ENCODE results near the gene TMEM191B. TPM values are rescaled to one million over a fixed set of nuclear protein-coding genes. Genes with fewer than 3 reads are reported as not detected.
"Not testable (repeated sequence)": the region's sequence is repeated elsewhere in the genome, so short reads cannot be mapped to it uniquely, and the experiment has no call there.

TMEM191B gene
- total and polyA plus RNA-seq, 7 experiments from 2014 or later = 1.0 to 4.2 (median 2.5) TPM; not detected in 2

- H3K9me3 Mint-ChIP-seq; DNase-seq; H3K36me3 ChIP-seq (ENCODE audit: control insufficient read depth in 2 of 3, insufficient read depth in 3 of 3, low read length in 3 of 3); H3K27ac ChIP-seq (ENCODE audit: low read depth, low read length); H3K4me1 ChIP-seq (ENCODE audit: control insufficient read depth in 2 of 2, insufficient read depth in 2 of 2, low read length in 2 of 2); H3K27me3 ChIP-seq (ENCODE audit: control insufficient read depth in 2 of 2, insufficient read depth in 2 of 2, low read length in 2 of 2); H3K27me3 Mint-ChIP-seq; H3K4me3 ChIP-seq (ENCODE audit: low read length); H3K4me3 Mint-ChIP-seq; H3K36me3 Mint-ChIP-seq; H3K4me1 Mint-ChIP-seq; H3K27ac Mint-ChIP-seq; intact Hi-C loops (cut with micrococcal nuclease); POLR2A ChIA-PET; CTCF ChIA-PET; H3K9me3 ChIP-seq (ENCODE audit: control insufficient read depth in 2 of 3, low read length in 3 of 3): not testable (repeated sequence)
- peak; percentile 33 for ATAC-seq
Observed at GRCh38 chr22:18523328-18523727, 4.3 kb upstream of the TMEM191B start.

GRCh38 chr22:18528597-18529415, 1.2 kb downstream of the TMEM191B start:
- CTCF ChIA-PET = not testable (repeated sequence)

GRCh38 chr22:18529416-18530145, 2.0 kb downstream of the TMEM191B start:
- H3K9me3 ChIP-seq (ENCODE audit: control insufficient read depth in 2 of 3, low read length in 3 of 3); H3K36me3 ChIP-seq (ENCODE audit: control insufficient read depth in 2 of 3, insufficient read depth in 3 of 3, low read length in 3 of 3); H3K9me3 Mint-ChIP-seq; H3K4me3 Mint-ChIP-seq; H3K27me3 Mint-ChIP-seq; H3K4me3 ChIP-seq (ENCODE audit: low read length); intact Hi-C loops (cut with micrococcal nuclease); H3K4me1 Mint-ChIP-seq; H3K27ac ChIP-seq (ENCODE audit: low read depth, low read length); H3K27ac Mint-ChIP-seq; H3K36me3 Mint-ChIP-seq; CTCF ChIA-PET; ATAC-seq; H3K4me1 ChIP-seq (ENCODE audit: control insufficient read depth in 2 of 2, insufficient read depth in 2 of 2, low read length in 2 of 2); POLR2A ChIA-PET; H3K27me3 ChIP-seq (ENCODE audit: control insufficient read depth in 2 of 2, insufficient read depth in 2 of 2, low read length in 2 of 2): not testable (repeated sequence)
- peak in 1 of 9 donors; percentile 4 for DNase-seq

More at GRCh38 chr22:18528597-18529415, 1.2 kb downstream of the TMEM191B start:
- peak; percentile 90 for ATAC-seq
- intact Hi-C loops (cut with micrococcal nuclease); H3K36me3 Mint-ChIP-seq; H3K9me3 Mint-ChIP-seq; H3K27me3 ChIP-seq (ENCODE audit: control insufficient read depth in 2 of 2, insufficient read depth in 2 of 2, low read length in 2 of 2); H3K36me3 ChIP-seq (ENCODE audit: control insufficient read depth in 2 of 3, insufficient read depth in 3 of 3, low read length in 3 of 3); POLR2A ChIA-PET; H3K27ac ChIP-seq (ENCODE audit: low read depth, low read length); H3K9me3 ChIP-seq (ENCODE audit: control insufficient read depth in 2 of 3, low read length in 3 of 3); H3K4me1 Mint-ChIP-seq; H3K4me1 ChIP-seq (ENCODE audit: control insufficient read depth in 2 of 2, insufficient read depth in 2 of 2, low read length in 2 of 2); H3K4me3 ChIP-seq (ENCODE audit: low read length); H3K27me3 Mint-ChIP-seq: not testable (repeated sequence)
- DNase-seq = peak; percentile 66 to 92 (median 81)
- Mint-ChIP-seq H3K4me3 (peak overlapping the region in 2 of 10 donors; percentile 79 to 84), H3K27ac (peak overlapping the region in 3 of 9 donors; percentile 68 to 96 (median 74))

GRCh38 chr22:18533633-18534032, 6.0 kb downstream of the TMEM191B start:
- H3K4me1 Mint-ChIP-seq; H3K27me3 ChIP-seq (ENCODE audit: control insufficient read depth in 2 of 2, insufficient read depth in 2 of 2, low read length in 2 of 2); CTCF ChIA-PET; H3K4me1 ChIP-seq (ENCODE audit: control insufficient read depth in 2 of 2, insufficient read depth in 2 of 2, low read length in 2 of 2); H3K9me3 Mint-ChIP-seq; DNase-seq; intact Hi-C loops (cut with micrococcal nuclease); H3K4me3 Mint-ChIP-seq; H3K4me3 ChIP-seq (ENCODE audit: low read length); H3K9me3 ChIP-seq (ENCODE audit: control insufficient read depth in 2 of 3, low read length in 3 of 3); H3K27ac Mint-ChIP-seq; ATAC-seq; H3K27ac ChIP-seq (ENCODE audit: low read depth, low read length); POLR2A ChIA-PET; H3K36me3 ChIP-seq (ENCODE audit: control insufficient read depth in 2 of 3, insufficient read depth in 3 of 3, low read length in 3 of 3); H3K36me3 Mint-ChIP-seq; H3K27me3 Mint-ChIP-seq: not testable (repeated sequence)

- H3K27ac Mint-ChIP-seq; H3K4me3 Mint-ChIP-seq; intact Hi-C loops (cut with micrococcal nuclease); H3K4me1 ChIP-seq (ENCODE audit: control insufficient read depth in 2 of 2, insufficient read depth in 2 of 2, low read length in 2 of 2); H3K27me3 Mint-ChIP-seq; H3K27me3 ChIP-seq (ENCODE audit: control insufficient read depth in 2 of 2, insufficient read depth in 2 of 2, low read length in 2 of 2); H3K4me1 Mint-ChIP-seq; ATAC-seq; H3K36me3 ChIP-seq (ENCODE audit: control insufficient read depth in 2 of 3, insufficient read depth in 3 of 3, low read length in 3 of 3); CTCF ChIA-PET; H3K9me3 ChIP-seq (ENCODE audit: control insufficient read depth in 2 of 3, low read length in 3 of 3); H3K4me3 ChIP-seq (ENCODE audit: low read length); DNase-seq; H3K36me3 Mint-ChIP-seq; H3K9me3 Mint-ChIP-seq; H3K27ac ChIP-seq (ENCODE audit: low read depth, low read length); POLR2A ChIA-PET: not testable (repeated sequence)
Observed at GRCh38 chr22:18534315-18534714, 6.7 kb downstream of the TMEM191B start.

DNA sequence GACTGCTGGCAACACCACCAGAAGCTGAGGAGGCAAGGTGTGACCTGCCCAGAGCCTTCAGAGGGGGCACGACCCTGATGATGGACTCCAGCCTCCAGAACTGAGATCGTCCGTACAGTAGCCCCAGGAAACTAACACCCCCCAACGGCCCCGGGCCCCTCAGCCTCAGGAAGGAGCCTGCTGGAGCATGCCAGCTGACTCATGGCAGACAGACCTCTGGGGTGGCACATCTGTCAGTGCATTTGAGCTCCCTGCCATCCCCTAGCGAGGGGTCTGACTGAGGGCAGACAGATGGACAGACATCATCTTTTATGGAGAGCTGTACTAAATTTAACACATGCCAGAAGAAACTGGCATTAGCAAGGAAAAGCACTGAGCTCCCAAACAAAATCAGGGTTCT, 12.4 kb downstream of the TMEM191B start:
- H3K27ac ChIP-seq (ENCODE audit: low read depth, low read length); CTCF ChIA-PET; H3K4me1 ChIP-seq (ENCODE audit: control insufficient read depth in 2 of 2, insufficient read depth in 2 of 2, low read length in 2 of 2); H3K4me1 Mint-ChIP-seq; H3K36me3 Mint-ChIP-seq; POLR2A ChIA-PET; H3K36me3 ChIP-seq (ENCODE audit: control insufficient read depth in 2 of 3, insufficient read depth in 3 of 3, low read length in 3 of 3); H3K4me3 ChIP-seq (ENCODE audit: low read length); H3K27me3 ChIP-seq (ENCODE audit: control insufficient read depth in 2 of 2, insufficient read depth in 2 of 2, low read length in 2 of 2); H3K9me3 Mint-ChIP-seq; H3K27ac Mint-ChIP-seq; DNase-seq; ATAC-seq; H3K4me3 Mint-ChIP-seq; intact Hi-C loops (cut with micrococcal nuclease); H3K27me3 Mint-ChIP-seq; H3K9me3 ChIP-seq (ENCODE audit: control insufficient read depth in 2 of 3, low read length in 3 of 3): not testable (repeated sequence)

DNA sequence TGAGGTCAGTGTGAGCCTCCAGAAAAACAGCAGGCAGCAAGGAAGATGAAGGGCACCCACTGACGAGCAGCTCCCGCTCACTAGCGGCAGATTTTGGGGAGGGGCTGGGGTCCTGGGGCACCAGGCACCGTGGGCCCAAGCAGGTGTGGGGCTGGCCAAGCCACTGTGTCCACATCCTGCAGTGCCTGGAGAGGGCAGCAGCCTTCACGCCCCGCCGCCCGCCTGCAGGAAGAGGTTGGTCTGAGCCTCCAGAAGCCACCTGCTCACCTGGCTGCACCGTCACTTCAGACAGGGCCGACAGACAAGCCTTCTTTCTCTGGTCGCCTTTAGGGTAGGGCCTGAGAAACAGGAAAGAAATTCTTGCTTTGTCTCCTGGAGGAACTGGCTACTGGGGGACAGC, 15.8 kb downstream of the TMEM191B start:
- DNase-seq = not testable (repeated sequence)

More for the DNA sequence above, 15.8 kb downstream of the TMEM191B start:
- H3K4me1 ChIP-seq (ENCODE audit: control insufficient read depth in 2 of 2, insufficient read depth in 2 of 2, low read length in 2 of 2); H3K27ac ChIP-seq (ENCODE audit: low read depth, low read length); H3K4me1 Mint-ChIP-seq; H3K27me3 ChIP-seq (ENCODE audit: control insufficient read depth in 2 of 2, insufficient read depth in 2 of 2, low read length in 2 of 2); H3K4me3 ChIP-seq (ENCODE audit: low read length); H3K36me3 ChIP-seq (ENCODE audit: control insufficient read depth in 2 of 3, insufficient read depth in 3 of 3, low read length in 3 of 3); POLR2A ChIA-PET; H3K9me3 ChIP-seq (ENCODE audit: control insufficient read depth in 2 of 3, low read length in 3 of 3); H3K4me3 Mint-ChIP-seq; H3K9me3 Mint-ChIP-seq; H3K36me3 Mint-ChIP-seq; intact Hi-C loops (cut with micrococcal nuclease); H3K27ac Mint-ChIP-seq; ATAC-seq; CTCF ChIA-PET; H3K27me3 Mint-ChIP-seq: not testable (repeated sequence)
